HG03520 (cell line): ENCODE measurements around the gene PRPF6.
"Not testable (repeated sequence)": the region's sequence is repeated elsewhere in the genome, so short reads cannot be mapped to it uniquely, and the experiment has no call there.

Source experiments
- ATAC-seq: cut with Tn5 transposase; IDR thresholded peaks from one replicate; pipeline ENCODE4 v1.9.1; 2021; ENCODE audit warnings: mild to moderate bottlenecking, moderate library complexity; ENCODE audit not compliant: unreplicated experiment

Gene PRPF6

GRCh38 chr20:64010711-64011237 lies 29.8 kb downstream of the PRPF6 start:
- ATAC-seq: no peak

- ATAC-seq: no peak
These were observed 30.4 kb downstream of the PRPF6 start for GRCh38 chr20:64011366-64011779.

- not testable (repeated sequence) for ATAC-seq
These were observed 31.6 kb downstream of the PRPF6 start for GRCh38 chr20:64012385-64013154.

- ATAC-seq: no peak
These were observed 34.7 kb downstream of the PRPF6 start for GRCh38 chr20:64015635-64016034.

GRCh38 chr20:64021124-64021975 lies 40.4 kb downstream of the PRPF6 start:
- ATAC-seq: no peak

GRCh38 chr20:64022671-64023360 lies 41.9 kb downstream of the PRPF6 start:
- ATAC-seq: no peak

- no peak for ATAC-seq
These were observed 42.6 kb downstream of the PRPF6 start for GRCh38 chr20:64023361-64024140.

- ATAC-seq: no peak
These were observed 43.4 kb downstream of the PRPF6 start for GRCh38 chr20:64024141-64024990.

GRCh38 chr20:64025101-64025825 lies 44.3 kb downstream of the PRPF6 start:
- no peak for ATAC-seq

- no peak for ATAC-seq
These were observed 45.0 kb downstream of the PRPF6 start for GRCh38 chr20:64025826-64026412.

- no peak for ATAC-seq
These were observed 47.2 kb downstream of the PRPF6 start for GRCh38 chr20:64027981-64028685.

GRCh38 chr20:64029293-64030117 lies 48.6 kb downstream of the PRPF6 start:
- ATAC-seq: no peak

GRCh38 chr20:64030371-64031134 lies 49.6 kb downstream of the PRPF6 start:
- no peak for ATAC-seq

- no peak for ATAC-seq
These were observed 50.9 kb downstream of the PRPF6 start for GRCh38 chr20:64031822-64032314.

GRCh38 chr20:64032706-64033624 lies 52.0 kb downstream of the PRPF6 start:
- no peak for ATAC-seq
